Dendritic cell treated with granulocyte-macrophage colony-stimulating factor and Interleukin-4, amounts not matched to agents 40 ng/mL and 50 ng/mL, for 4 days (primary cell): ENCODE measurements around the gene RNF32.
"Not testable (repeated sequence)": the region's sequence is repeated elsewhere in the genome, so short reads cannot be mapped to it uniquely, and the experiment has no call there.

ENCODE experiments used
- H3K27ac Mint-ChIP-seq: one replicate; pipeline ENCODE4 v1.8.0; 2022; ENCODE audit warnings: mild to moderate bottlenecking, mixed read lengths
- H3K27me3 Mint-ChIP-seq: one replicate; pipeline ENCODE4 v1.8.0; 2022; ENCODE audit warnings: mild to moderate bottlenecking, mixed read lengths
- H3K36me3 Mint-ChIP-seq: one replicate; pipeline ENCODE4 v1.8.0; 2022; ENCODE audit warnings: low read depth, mixed read lengths
- H3K4me1 Mint-ChIP-seq: one replicate; pipeline ENCODE4 v1.8.0; 2022; ENCODE audit warnings: low read depth, mixed read lengths
- H3K4me3 Mint-ChIP-seq: one replicate; pipeline ENCODE4 v1.8.0; 2022; ENCODE audit warnings: mild to moderate bottlenecking, moderate library complexity, mixed read lengths
- H3K9me3 Mint-ChIP-seq: one replicate; pipeline ENCODE4 v1.8.0; 2022; ENCODE audit warnings: mixed read lengths
- intact Hi-C: fragments of 100-400 bp; cut with micrococcal nuclease; formaldehyde crosslinking; loops from one replicate; pipeline ENCODE4 v1.15.0; 2022

RNF32 gene

GRCh38 chr7:156684661-156685060 is 44.1 kb downstream of the RNF32 start:
- Mint-ChIP-seq H3K27me3 (no peaks in the 10 kb centered on the region), H3K9me3 (no peaks in the 10 kb centered on the region), H3K36me3 (peaks cover 35% of the 10 kb centered on the region), H3K4me3 (no peak overlapping the region), H3K4me1 (no peaks in the 10 kb centered on the region), H3K27ac (no peak overlapping the region)
- intact Hi-C loops = no loop called here

GRCh38 chr7:156691764-156692163 is 51.2 kb downstream of the RNF32 start:
- intact Hi-C loops = no loop called here
- H3K4me1 Mint-ChIP-seq = no peaks in the 10 kb centered on the region
- H3K27ac Mint-ChIP-seq = no peak overlapping the region
- peaks cover 6% of the 10 kb centered on the region for H3K9me3 Mint-ChIP-seq
- H3K27me3 Mint-ChIP-seq = no peaks in the 10 kb centered on the region
- H3K4me3 Mint-ChIP-seq = no peak overlapping the region
- peaks cover 18% of the 10 kb centered on the region for H3K36me3 Mint-ChIP-seq

DNA sequence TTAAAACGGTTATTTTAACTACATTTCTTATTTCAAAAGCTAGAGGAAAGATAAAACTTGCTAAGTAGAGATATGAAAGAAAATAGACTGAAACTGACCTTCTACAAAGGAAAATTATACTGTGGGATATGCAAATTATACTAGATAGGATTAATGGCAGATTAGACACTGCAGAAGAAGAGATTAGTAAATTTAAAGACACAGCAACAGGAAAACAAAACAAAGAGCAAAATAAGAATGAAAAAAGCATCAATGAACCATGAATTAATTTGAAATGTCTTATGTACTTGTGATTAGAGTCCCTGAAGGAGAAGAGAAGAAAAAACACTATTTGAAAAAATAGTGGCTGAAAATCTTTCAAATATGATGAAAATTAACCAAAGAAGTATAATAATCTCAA is 52.3 kb downstream of the RNF32 start:
- Mint-ChIP-seq H3K4me1 (no peaks in the 10 kb centered on the region), H3K9me3 (peaks cover 17% of the 10 kb centered on the region), H3K27me3 (no peaks in the 10 kb centered on the region), H3K36me3 (peaks cover 28% of the 10 kb centered on the region), H3K27ac (no peak overlapping the region), H3K4me3 (no peak overlapping the region)
- intact Hi-C loops = no loop called here

DNA sequence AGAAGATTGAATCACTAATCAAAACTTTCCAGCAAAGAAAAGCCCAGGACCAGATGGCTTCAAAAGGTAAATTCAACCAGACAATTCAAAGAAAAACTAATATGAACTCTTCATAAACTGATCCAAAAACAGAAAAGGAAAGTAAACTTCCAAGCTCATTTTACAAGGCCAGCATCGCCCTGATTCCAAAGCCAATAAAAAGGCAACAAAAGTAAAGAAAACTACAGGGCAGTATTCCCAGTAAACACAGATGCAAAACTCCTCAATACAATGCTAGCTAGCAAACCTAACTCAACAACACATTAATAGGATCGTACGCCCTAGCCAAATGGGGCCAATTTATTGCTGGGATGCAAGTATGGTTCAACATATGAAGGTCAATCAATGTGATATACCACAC is 53.1 kb downstream of the RNF32 start:
- H3K27ac Mint-ChIP-seq = no peak overlapping the region
- no peaks in the 10 kb centered on the region for H3K27me3 Mint-ChIP-seq
- intact Hi-C loops = no loop called here
- H3K9me3 Mint-ChIP-seq = peaks cover 25% of the 10 kb centered on the region
- peaks cover 35% of the 10 kb centered on the region for H3K36me3 Mint-ChIP-seq
- no peak overlapping the region for H3K4me3 Mint-ChIP-seq
- no peaks in the 10 kb centered on the region for H3K4me1 Mint-ChIP-seq

GRCh38 chr7:156697283-156697682 is 56.7 kb downstream of the RNF32 start:
- H3K4me3 Mint-ChIP-seq, H3K27me3 Mint-ChIP-seq, H3K27ac Mint-ChIP-seq, H3K4me1 Mint-ChIP-seq, intact Hi-C loops: not testable (repeated sequence)
- Mint-ChIP-seq H3K9me3 (peaks cover 42% of the 10 kb centered on the region), H3K36me3 (peaks cover 49% of the 10 kb centered on the region)

DNA sequence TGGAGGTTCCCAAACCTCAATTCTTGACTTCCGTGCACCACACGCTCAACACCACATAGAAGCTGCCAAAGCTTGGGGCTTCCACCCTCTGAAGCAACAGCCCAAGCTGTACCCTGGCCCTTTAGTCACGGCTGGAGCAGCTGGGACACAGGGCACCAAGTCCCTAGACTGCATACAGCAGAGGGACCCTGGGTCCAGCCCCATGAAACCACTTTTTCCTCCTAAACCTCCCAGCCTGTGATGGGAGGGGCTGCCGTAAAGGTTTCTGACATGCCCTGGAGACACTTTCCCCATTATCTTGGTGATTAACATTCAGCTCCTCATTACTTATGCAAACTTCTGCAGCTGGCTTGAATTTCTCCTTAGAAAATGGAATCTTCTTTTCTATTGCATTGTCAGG is 57.9 kb downstream of the RNF32 start:
- Mint-ChIP-seq H3K36me3 (peaks cover 54% of the 10 kb centered on the region), H3K9me3 (peaks cover 42% of the 10 kb centered on the region)
- H3K4me3 Mint-ChIP-seq, H3K4me1 Mint-ChIP-seq, intact Hi-C loops, H3K27me3 Mint-ChIP-seq, H3K27ac Mint-ChIP-seq: not testable (repeated sequence)

- Mint-ChIP-seq H3K36me3 (peaks cover 65% of the 10 kb centered on the region), H3K9me3 (peaks cover 36% of the 10 kb centered on the region)
- H3K4me3 Mint-ChIP-seq, H3K27me3 Mint-ChIP-seq, H3K27ac Mint-ChIP-seq, H3K4me1 Mint-ChIP-seq, intact Hi-C loops: not testable (repeated sequence)
Observed at GRCh38 chr7:156701787-156702186, 61.2 kb downstream of the RNF32 start.

- no peaks in the 10 kb centered on the region for H3K27me3 Mint-ChIP-seq
- H3K27ac Mint-ChIP-seq = no peak overlapping the region
- intact Hi-C loops = no loop called here
- H3K4me3 Mint-ChIP-seq = no peak overlapping the region
- peaks cover 30% of the 10 kb centered on the region for H3K9me3 Mint-ChIP-seq
- H3K36me3 Mint-ChIP-seq = peaks cover 60% of the 10 kb centered on the region
- no peaks in the 10 kb centered on the region for H3K4me1 Mint-ChIP-seq
Observed at GRCh38 chr7:156702399-156702798, 61.8 kb downstream of the RNF32 start.

- intact Hi-C loops = no loop called here
- H3K36me3 Mint-ChIP-seq = peaks cover 53% of the 10 kb centered on the region
- H3K27ac Mint-ChIP-seq = no peak overlapping the region
- H3K27me3 Mint-ChIP-seq = no peaks in the 10 kb centered on the region
- no peaks in the 10 kb centered on the region for H3K4me1 Mint-ChIP-seq
- H3K4me3 Mint-ChIP-seq = no peak overlapping the region
- peaks cover 24% of the 10 kb centered on the region for H3K9me3 Mint-ChIP-seq
Observed at GRCh38 chr7:156703209-156703608, 62.6 kb downstream of the RNF32 start.

DNA sequence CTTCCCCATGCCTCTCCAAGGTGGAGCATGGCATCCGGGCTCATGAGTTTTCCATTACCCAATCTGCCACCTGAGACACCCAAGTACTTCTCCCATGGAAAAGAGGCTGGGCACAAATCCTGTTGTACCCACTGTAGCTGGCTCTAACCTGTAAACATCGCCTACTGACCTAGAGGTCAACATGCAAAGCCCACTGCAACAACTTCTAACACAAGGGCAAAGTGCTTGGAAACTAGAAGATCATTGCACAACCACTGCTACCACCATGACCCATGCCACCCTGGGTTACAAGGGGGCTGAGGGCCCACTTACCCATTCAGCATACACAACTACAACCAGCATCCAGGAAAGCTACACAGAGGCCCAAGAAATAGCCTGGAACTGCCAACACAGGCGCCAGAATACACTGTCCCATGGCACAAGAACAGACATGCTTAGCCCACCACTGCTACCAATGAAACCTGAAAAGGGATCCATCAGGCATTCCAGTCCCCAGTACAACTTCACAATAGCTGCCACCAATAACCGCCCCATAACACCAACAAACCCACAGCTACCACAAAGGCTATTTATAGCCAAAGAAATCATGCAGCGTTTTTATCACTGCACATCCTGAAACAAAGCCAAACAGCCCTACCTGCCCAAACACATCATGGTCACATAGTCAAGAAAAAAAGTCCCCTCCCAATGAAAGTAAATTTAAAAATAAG is 63.4 kb downstream of the RNF32 start:
- H3K27me3 Mint-ChIP-seq = no peaks in the 10 kb centered on the region
- no peak overlapping the region for H3K4me3 Mint-ChIP-seq
- intact Hi-C loops = no loop called here
- no peak overlapping the region for H3K27ac Mint-ChIP-seq
- H3K4me1 Mint-ChIP-seq = no peaks in the 10 kb centered on the region
- peaks cover 55% of the 10 kb centered on the region for H3K36me3 Mint-ChIP-seq
- H3K9me3 Mint-ChIP-seq = peaks cover 24% of the 10 kb centered on the region

GRCh38 chr7:156722043-156722826 is 81.7 kb downstream of the RNF32 start:
- Mint-ChIP-seq H3K4me1 (no peaks in the 10 kb centered on the region), H3K36me3 (peaks cover 17% of the 10 kb centered on the region), H3K4me3 (no peak overlapping the region), H3K9me3 (no peaks in the 10 kb centered on the region), H3K27me3 (no peaks in the 10 kb centered on the region), H3K27ac (no peak overlapping the region)
- intact Hi-C loops = no loop called here

GRCh38 chr7:156725073-156725472 is 84.5 kb downstream of the RNF32 start:
- Mint-ChIP-seq H3K9me3 (no peaks in the 10 kb centered on the region), H3K36me3 (peaks cover 6% of the 10 kb centered on the region), H3K4me1 (no peaks in the 10 kb centered on the region), H3K27me3 (no peaks in the 10 kb centered on the region), H3K4me3 (no peak overlapping the region), H3K27ac (no peak overlapping the region)
- intact Hi-C loops = no loop called here

GRCh38 chr7:156725936-156726335 is 85.4 kb downstream of the RNF32 start:
- intact Hi-C loops = no loop called here

More at GRCh38 chr7:156725936-156726335, 85.4 kb downstream of the RNF32 start:
- Mint-ChIP-seq H3K4me3 (no peak overlapping the region), H3K9me3 (no peaks in the 10 kb centered on the region), H3K27me3 (no peaks in the 10 kb centered on the region), H3K36me3 (peaks cover 12% of the 10 kb centered on the region), H3K4me1 (no peaks in the 10 kb centered on the region), H3K27ac (no peak overlapping the region)
